NOMO-1 treated with dmso at 0.1 percent for 144 hours (cell line): ENCODE results near the gene KY.
"Not testable (repeated sequence)": the region's sequence is repeated elsewhere in the genome, so short reads cannot be mapped to it uniquely, and the experiment has no call there.

Experiments
- DNase-seq: peaks from one replicate; lab custom pipeline; 2025; ENCODE audit not compliant: unreplicated experiment; lab: John Stamatoyannopoulos, UW

KY gene

DNA sequence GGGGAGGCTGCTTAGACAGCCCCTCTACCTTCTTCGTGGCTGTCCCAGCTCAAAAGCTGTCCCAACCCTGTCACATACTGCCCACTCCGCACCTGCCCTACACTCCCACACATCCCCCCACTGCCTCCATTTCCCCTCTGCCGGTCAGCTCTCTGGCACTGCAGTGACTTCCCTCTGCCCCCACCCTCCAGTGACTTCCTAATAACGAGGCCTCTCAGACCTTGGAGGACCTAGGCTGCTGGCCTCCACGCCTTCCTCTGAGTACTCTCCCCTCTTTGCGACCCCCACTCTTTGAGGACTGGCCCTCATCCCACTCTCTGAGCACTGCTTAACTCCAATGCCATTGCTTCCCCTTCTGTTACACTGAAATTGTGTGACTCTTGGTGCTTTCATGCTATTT lies 45.3 kb downstream of the KY start:
- no peak for DNase-seq

DNA sequence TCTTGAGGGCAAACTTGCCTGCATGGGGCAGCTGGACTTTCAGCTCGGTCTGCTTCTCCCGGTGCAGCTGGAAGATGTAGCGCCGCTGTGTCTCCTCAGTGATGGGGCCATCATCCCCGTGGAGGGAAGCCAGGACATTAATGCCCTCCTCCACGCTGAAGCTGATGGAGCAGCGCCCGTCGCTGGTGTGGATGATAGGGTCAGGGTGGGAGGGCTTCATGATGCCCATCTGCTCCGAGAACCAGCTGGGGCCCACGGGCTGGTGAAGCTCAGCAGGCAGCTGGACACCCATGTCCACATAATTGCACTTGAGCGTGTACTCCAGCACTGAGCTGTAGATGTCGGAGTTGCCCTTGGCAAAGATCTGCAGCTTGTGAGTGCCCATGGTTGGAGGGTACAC lies 46.9 kb downstream of the KY start:
- DNase-seq: no peak

DNA sequence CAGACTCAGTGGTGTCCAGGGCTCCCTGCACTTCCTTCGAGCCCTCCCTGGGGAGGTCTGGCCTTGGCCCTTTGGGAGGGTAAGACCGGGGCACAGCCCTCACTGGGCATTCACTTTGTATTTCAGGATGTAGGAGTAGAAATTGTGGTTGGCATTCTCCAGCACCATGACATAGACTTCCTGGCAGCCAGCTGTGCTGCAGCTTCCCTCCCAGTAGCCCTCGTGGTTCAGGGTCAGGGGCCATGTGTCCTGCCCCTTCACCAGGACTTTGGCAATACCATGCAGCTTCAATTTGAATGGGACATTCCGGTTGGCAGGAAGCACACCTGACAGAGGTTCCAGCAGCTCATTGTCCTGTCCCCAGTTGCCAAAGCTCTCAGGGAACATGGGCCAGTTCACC lies 47.3 kb downstream of the KY start:
- DNase-seq: no peak

DNA sequence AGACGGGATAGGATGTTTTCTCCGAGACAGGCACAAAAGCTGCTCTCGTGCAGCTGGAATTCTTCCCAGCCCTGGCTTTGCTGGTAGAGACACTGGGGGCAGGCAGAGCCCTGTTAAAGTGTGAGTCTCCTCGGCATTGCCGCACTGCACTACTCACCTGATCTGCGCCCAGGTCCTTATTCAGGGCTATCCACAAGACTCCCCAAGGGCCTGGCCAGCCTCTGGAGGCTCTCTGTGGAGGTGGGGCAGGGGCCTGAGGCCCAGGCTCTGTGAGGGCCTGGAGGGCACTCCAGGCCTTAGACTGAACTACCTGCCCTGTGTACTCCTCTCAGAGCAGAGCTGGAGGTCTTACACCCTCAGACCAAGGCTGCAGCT lies 48.4 kb downstream of the KY start:
- no peak for DNase-seq

DNA sequence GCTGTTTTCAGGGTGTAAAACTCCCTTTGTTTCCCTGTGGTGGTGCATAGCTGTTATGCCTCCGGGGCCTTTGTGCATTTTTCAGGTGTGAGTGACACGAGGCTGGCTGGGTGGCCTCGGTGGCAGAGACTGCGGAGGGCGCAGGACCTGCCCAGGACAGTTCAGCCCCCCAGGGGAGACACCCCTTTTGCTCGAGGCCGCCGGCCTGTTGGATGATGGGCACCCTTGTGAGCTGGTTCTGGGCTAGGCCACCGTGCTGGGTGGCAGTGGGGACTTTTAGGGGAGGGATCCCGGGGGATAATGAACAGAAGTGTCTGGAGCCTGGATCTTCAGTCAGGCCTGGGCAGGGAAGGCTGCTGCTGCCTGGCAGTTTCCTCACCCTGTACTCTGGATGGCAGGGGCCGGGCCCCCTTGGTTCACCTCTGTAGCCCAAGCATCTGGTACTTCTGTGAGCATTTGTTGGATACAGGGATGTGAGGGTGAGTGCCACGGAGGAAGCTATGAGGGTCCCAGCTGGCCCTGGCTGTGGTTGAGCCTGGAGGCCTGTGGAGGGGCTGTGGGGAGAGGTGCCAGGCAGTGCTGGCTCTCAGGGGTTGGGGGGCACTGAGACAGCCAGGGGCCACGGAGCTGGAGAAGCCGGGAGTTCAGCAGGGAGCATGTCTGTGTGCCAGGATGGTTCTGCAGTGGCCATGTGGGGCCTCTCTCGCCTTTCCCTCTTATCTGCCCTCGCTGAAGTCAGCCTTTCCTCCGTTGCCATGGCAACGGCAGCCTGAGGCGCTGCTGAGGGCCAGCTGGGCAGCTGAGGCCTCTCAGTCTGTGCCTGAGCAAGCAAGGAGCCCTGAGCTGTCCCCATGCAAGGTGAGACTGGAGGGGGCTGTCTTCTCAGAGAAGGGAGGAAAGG lies 49.0 kb downstream of the KY start:
- DNase-seq: no peak

DNA sequence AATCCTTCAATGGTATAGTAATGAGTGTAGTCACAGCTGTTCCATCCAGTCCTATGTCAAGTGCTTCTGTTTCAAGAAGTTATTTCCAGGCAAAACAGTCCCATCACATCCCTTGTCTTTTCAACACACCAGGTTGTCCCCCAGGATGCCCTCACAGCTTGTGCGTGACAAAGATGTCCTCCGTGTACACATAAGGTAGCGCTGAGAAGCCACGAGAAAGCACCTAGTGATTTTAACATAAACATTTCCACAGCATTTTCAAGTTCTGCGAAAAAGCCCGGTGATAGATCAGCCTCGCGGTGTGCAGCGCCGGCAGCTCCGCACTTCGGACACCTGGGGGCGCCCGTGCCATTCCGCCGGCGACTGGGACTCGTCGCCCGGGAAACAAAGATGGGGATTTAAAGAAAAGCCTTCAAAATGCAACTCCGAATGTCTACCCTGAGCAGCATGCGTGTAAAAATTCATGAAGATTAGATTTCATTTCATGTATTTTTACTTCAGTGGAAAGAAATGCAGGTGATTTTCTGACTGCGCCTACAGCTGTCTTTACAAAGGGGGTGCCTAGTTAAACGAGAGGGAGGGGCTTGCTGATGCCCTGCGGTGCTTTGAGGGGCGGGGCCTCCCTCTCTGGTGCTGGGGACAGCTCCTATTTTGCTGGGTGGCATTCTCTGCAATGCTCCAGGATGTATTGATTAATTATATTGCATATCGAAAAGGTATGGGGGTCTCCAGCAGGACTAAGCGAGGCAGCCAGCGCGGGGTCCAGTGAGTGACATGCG lies 49.9 kb downstream of the KY start:
- peak; percentile 51 for DNase-seq

DNA sequence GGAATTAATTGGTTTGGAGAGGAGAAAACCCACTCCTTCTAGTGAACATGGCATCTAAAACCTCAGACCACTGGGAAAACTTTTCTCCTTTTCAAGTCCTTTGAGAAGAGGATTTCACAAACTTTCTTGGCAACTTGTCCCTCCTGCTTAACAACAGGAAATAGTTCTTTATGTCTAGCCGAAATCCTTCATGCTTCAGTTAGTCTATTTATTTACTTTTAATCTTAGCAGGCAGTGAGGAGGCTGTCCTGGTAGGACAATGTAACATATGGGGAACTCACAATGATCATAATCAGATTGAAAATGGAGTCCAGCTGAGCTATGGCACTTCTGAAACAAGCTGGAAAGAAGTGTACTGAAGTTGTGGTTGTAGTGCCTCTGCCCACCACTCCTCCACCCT lies 50.6 kb downstream of the KY start:
- no peak for DNase-seq

DNA sequence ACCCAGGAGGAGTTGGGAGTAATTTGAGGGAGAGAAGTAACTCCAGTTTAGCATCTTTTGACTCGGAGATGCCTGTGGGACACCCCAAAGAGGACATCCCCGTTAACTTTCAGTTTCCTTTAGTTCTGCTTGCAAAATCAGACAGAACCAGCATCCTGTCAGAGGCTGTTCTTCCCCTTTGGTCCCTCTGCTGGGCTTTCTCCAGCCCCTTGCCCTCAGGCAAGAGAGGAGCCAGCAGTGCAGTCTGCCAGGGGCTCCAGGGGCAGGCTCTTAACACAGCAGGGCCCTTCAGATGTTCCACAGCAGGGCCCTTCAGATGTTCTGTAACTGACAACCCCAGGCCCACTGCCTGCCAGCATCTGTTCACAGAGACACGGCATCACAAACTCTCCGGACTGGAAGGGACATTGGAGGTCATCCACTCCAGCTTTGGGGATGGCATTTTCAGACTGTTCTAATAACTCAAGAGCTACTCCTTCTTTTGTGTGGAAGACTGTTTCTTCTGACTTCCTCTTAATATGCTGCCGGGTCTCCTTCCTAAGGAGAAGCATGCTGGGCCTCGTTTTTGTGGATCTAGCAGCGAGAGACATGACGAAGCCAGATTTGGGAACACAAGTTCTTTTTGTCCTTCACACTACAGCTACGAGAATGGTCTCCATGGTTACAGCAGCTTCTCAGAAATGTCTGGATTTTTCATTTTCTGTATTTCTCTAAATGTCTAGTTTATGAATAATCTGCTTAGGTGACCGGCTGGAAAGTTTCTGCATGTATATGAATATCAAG lies 51.9 kb downstream of the KY start:
- DNase-seq: no peak

DNA sequence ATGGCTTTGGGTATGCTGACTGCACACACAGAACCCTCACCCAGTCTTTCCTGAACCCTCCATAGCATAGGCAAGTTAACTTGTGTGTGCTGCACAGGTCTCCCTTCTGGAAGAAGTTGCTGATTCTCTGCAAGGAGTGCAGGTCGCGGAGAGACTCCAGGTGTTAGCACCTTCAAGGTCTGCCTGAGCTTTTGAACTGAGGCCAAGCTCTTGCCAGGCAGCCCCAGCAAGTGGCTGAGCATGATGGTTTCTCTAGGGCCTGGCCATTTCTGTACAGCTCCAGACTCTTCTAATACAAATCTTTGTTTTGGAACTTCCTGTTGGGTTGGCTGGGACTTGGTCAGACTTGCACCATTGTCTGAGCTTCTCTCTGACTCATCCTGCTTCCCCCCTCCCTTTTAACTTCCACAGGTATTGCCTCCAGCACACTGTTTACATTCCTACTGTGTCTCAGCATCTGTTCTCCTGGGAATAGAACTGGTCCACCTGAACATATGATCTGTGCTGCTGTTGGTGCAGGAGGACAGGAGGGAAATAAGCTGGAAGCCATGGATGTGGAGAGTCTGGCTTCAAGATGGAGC lies 53.3 kb downstream of the KY start:
- no peak for DNase-seq

DNA sequence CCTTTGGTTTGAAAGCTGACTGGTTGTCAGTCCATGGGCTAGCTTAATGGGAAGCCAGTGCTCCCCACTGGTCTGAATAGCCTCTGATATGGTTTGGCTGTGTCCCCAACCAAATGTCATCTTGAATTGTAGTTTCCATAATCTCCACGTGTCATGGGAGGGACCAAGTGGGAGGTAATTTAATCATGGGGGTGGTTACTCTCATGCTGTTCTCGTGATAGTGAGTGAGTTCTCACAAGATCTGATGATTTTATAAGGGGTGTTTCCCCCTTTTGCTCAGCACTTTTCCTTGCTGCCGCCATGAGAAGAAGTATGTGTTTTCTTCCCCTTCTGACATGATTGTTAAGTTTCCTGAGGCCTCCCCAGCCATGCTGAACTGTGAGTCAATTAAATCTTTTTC lies 55.8 kb downstream of the KY start:
- DNase-seq: not testable (repeated sequence)

DNA sequence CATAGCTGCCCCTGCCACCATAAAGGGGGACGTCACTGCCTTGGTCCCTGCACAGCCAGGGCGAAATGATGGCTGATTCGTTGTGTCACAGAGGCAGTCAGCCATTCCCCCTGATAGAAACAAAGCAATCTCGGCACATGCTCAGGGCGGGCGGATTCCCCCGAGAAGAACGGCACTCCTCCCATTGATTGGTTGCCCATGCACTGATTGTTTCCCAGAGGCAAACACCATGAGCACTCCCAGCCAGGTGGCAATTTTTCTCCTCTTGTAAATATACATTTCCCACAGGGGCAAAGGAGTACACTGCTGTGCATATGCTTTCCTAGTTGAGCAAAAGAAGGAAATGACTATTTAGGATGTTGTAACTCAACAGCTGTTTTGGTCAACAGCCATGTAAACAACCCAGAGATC lies 56.5 kb downstream of the KY start:
- no peak for DNase-seq

DNA sequence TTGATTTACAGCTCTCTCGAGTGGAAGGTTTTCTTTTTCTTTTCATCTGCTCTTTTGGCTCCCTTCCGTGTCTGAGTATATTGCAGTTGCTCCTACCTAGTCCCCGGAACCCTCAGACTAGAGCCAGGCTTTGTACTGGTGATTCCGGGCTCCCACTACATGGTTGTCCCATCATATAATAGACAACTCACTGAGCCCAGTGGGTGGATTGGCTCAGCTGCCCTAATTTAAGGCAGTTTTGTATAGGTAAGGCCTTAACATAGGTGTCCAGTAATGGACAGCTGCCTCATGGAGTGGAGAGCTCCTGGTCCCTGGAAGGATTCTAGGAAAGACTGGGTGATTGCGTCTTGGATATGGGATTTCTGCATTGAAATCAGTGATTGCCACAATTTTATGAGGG lies 58.0 kb downstream of the KY start:
- no peak for DNase-seq

DNA sequence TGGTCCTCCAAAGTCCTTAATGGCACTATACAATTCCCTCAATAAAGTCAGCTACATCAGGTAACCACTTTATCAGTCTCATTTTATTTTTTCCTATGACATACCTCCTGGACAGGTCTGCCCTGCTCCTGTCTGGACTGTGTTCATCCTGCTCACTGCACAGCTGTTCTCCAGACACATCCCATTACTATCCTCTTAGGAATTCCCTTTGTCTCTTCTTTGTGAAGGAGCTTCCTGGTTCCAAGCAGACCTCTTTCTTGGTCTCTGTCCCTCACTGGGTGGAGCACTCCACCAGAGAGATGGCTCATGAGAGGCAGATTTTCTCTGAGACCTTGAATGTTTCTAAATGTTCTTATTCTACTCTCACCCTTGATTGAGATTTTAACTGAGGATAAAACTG lies 60.1 kb downstream of the KY start:
- DNase-seq: no peak

DNA sequence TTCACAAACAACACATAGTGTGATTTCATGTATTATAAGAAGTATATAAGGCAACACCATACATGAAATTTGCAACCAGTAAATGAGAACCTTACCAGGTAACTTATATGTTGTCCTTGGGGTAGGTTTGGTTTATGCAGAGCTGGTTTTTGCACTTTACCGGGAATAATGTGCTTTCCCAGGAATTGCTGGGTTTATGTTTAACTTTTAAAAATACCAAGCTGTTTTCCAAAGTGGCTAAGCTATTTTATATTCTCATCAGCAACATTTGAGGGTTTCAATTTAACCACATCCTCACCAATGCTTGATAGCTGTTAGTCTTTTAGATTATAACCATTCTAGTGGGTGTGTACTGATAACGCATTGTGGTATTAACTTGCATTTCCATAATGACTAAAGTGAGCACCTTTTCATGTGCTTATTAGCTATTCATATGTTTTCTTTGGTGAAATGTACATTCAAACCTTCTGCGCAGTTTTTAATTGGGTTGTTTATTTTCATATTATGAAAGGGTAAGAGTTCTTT lies 71.6 kb downstream of the KY start:
- no peak for DNase-seq

DNA sequence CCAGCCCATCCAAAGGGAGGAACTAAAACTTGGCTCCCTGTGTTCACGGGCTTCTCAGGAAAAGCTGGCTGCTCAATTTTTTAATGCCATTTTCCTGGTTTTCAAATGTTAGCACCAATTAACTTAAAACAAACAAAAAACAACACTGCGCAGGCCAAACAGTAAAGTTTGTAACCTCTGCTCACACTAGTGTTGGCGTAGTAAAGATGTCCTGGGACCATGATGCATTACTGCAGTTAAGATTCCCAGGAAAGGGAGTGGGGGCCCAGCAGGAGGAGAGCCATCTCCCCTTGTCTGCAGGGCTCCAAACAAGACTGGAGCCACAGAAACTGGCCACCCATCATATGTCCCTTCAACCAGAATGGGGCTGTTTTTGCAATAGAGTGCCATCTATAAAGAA lies 74.0 kb downstream of the KY start:
- no peak for DNase-seq

DNA sequence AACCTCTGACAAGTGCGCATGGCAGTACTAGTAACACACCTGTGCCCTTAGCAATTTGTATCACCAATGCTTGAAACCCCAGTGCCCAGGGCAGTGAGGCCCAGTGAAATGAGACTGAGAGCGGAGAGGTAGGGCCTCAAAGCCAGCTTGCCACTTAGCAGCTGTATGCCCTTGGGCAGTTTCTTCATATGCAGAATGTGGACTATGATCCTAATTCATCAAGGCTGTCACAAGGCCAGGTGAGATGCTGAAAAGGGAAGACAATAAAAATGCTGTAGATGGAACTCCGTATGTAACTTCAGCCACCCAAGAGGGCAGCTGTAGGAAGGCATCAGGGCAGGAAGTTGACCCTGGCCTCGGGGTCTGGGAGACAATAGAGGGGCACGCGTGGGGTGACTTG lies 74.4 kb downstream of the KY start:
- no peak for DNase-seq

DNA sequence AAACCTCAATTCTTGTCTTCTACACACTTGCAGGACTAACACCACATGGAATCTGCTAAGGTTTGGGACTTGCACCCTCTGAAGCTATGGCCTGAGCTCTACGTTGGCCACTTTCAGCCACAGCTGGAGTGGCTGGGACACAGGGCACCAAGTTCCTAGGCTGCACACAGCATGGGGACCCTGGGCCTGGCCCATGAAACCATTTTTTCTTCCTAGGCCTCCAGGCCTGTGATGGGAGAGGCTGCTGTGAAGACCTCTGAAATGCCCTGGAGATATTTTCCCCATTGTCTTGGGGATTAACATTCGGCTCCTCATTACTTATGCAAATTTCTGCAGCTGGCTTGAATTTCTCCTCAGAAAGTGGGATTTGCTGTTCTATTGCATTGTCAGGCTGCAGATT lies 80.9 kb downstream of the KY start:
- not testable (repeated sequence) for DNase-seq

DNA sequence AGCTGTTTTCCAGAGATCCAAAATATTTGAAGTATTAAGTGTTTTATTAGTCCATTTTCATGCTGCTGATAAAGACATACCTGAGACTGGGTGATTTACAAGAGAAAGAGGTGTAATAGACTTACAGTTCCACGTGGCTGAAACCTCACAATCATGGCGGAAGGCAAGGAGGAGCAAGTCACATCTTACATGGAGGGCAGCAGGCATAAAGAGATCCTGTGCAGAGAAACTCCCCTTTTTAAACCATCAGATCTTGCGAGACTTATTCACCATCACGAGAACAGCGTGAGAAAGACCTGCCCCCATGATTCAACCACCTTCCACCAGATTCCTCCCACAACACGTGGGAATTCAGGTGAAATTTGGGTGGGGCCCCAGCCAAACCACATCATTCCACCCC lies 82.0 kb downstream of the KY start:
- DNase-seq: no peak

DNA sequence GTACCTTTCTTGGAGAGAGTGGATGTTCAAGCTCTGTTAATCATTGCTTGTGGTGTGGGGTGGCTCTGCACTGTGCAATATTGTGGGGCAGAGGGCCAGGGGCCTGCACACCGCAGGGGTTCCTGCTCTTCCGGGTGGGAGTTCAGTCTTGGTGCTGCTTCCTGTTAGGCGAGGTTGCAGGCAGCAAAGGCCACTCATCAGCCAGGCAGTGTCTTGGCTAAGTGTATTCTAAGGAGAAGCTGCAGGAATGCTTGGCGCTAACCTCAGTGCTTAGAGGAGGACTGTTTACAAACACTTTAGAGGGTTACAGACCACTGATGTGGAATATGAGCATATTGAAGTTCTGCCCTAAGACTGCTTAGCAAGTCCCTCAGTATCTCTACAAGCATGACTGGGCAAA lies 83.2 kb downstream of the KY start:
- no peak for DNase-seq

DNA sequence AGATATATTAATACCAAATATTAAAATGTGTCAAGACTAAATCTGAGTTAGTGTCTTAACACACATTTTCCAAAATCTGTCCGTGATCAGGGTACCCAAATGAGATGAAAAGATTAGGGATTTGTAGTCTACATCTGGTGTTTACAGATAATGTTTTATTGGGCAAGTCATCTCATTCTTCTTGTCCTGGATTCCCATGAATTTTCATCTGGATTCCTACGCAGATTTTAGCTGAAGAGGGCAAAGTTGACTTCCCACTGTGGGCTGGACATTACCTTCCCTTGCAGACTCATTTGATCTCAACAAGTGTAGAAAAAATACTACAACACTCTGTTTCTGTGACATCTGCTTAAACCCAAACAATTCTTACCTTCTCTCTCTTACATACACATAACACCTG lies 85.8 kb downstream of the KY start:
- no peak for DNase-seq

DNA sequence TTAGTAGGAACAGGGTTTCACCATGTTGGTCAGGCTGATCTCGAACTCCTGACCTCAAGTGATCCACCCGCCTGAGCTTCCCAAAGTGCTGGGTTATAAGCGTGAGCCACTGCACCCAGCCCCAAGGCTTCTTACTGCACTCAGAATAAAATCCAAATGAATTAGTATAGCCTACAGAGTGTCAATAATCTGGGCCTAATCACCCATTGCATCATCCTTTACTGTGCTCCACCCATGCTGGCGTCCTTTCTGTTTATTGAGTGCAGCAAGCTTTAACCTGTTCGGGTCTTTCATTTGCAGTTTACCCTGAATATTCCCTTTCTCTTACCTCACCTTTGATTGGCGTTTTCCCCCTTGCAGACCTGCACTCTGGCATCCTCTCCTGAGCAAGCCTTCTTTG lies 87.2 kb downstream of the KY start:
- no peak for DNase-seq
